Measurements from ENCODE around the gene CTDSP2. TPM values are rescaled to one million over a fixed set of nuclear protein-coding genes. Genes with fewer than 3 reads are reported as not detected.
A peak's percentile ranks its signal among the peaks of the same experiment; 100 is the strongest.

The CTDSP2 gene
- polyA plus RNA-seq, 3 donors, result 59.1 to 148 (median 70.2) TPM

- no peak overlapping the region for H2AFZ ChIP-seq (ENCODE audit: insufficient read depth, low read depth, low read length, poor library complexity, severe bottlenecking)
- H3K9ac ChIP-seq (ENCODE audit: insufficient read depth, low read length, poor library complexity, severe bottlenecking), result no peak overlapping the region
- H3K27ac Mint-ChIP-seq, result no peak overlapping the region
- H3K9me3 Mint-ChIP-seq, result peaks cover 0 to 6% (median 1%) of the 10 kb centered on the region in 7 donors
- no peak overlapping the region for H3K4me2 ChIP-seq (replicated peaks; ENCODE audit: extremely low read depth, low read length, poor library complexity, severe bottlenecking)
- peaks cover 23 to 43% (median 36%) of the 10 kb centered on the region in 3 donors for H3K27me3 Mint-ChIP-seq (ENCODE audit: low read depth in 3 of 3)
- no peak overlapping the region for H3K27ac ChIP-seq (ENCODE audit: low read depth in 1 of 2, low read length in 2 of 2)
- H3K27me3 ChIP-seq (ENCODE audit: control insufficient read depth in 2 of 2, insufficient read depth in 2 of 2, low read length in 2 of 2), result peaks cover 16 to 28% of the 10 kb centered on the region in 2 donors
- no peaks in the 10 kb centered on the region for H3K36me3 ChIP-seq (replicated peaks in 1 of 2; ENCODE audit: control insufficient read depth in 1 of 2, insufficient read depth in 2 of 2, low read length in 2 of 2)
- H3K79me2 ChIP-seq (ENCODE audit: insufficient read depth, low read length), result peaks cover 35% of the 10 kb centered on the region
- H3K4me3 ChIP-seq (replicated peaks in 1 of 3; ENCODE audit: low read depth in 2 of 3, low read length in 3 of 3), result no peak overlapping the region
- no peak overlapping the region for H3K4me3 Mint-ChIP-seq
- no peak for DNase-seq
- H4K20me1 ChIP-seq (ENCODE audit: insufficient read depth, low read length), result peaks cover 76% of the 10 kb centered on the region
- H3K4me1 ChIP-seq (ENCODE audit: control insufficient read depth in 1 of 2, insufficient read depth in 2 of 2, low read length in 2 of 2), result peaks cover 36 to 60% of the 10 kb centered on the region in 2 donors
- peaks cover 0 to 17% of the 10 kb centered on the region in 2 donors for H3K36me3 Mint-ChIP-seq
- no CpG with 5 or more reads among the region's 2 CpGs for WGBS (ENCODE audit: insufficient coverage)
- intact Hi-C loops (cut with micrococcal nuclease), result loop anchor here (5.0 kb wide), 4 partner anchors 67 to 157 kb away; partner anchors contain the start of genes ATP23 (in 1 of the 2), EEF1AKMT3 (in 1 of the 2), METTL1 (in 1 of the 2) and OS9 (in 1 of the 2)
- no peaks in the 10 kb centered on the region for H3K9me3 ChIP-seq (replicated peaks in 1 of 2; ENCODE audit: control insufficient read depth in 1 of 2, insufficient read depth in 1 of 2, low read length in 2 of 2)
- H3K4me1 Mint-ChIP-seq, result peaks cover 57% of the 10 kb centered on the region
- TF ChIP-seq CTCF (IDR thresholded peaks at IDR 0.05), result no peak
Observed at GRCh38 chr12:57849035-57849434, 2.5 kb upstream of the CTDSP2 start.

- intact Hi-C loops (cut with micrococcal nuclease), result loop anchor here (5.0 kb wide), 4 partner anchors 66 to 156 kb away; partner anchors contain the start of genes ATP23 (in 1 of the 2), EEF1AKMT3 (in 1 of the 2), METTL1 (in 1 of the 2) and OS9 (in 1 of the 2)
- peaks cover 23 to 40% (median 31%) of the 10 kb centered on the region in 3 donors for H3K27me3 Mint-ChIP-seq (ENCODE audit: low read depth in 3 of 3)
- H3K27ac Mint-ChIP-seq, result no peak overlapping the region
Observed at GRCh38 chr12:57848208-57848607, 1.7 kb upstream of the CTDSP2 start.

More at GRCh38 chr12:57848208-57848607, 1.7 kb upstream of the CTDSP2 start:
- Mint-ChIP-seq H3K4me3 (peak overlapping the region; percentile 34 to 35), H3K9me3 (peaks cover 0 to 6% (median 1%) of the 10 kb centered on the region in 7 donors), H3K4me1 (peaks cover 58% of the 10 kb centered on the region), H3K36me3 (peaks cover 2 to 15% of the 10 kb centered on the region in 2 donors)
- Histone ChIP-seq H3K4me2 (replicated peaks; ENCODE audit: extremely low read depth, low read length, poor library complexity, severe bottlenecking) (no peak overlapping the region), H2AFZ (ENCODE audit: insufficient read depth, low read depth, low read length, poor library complexity, severe bottlenecking) (no peak overlapping the region), H3K36me3 (replicated peaks in 1 of 2; ENCODE audit: control insufficient read depth in 1 of 2, insufficient read depth in 2 of 2, low read length in 2 of 2) (no peaks in the 10 kb centered on the region), H3K9ac (ENCODE audit: insufficient read depth, low read length, poor library complexity, severe bottlenecking) (no peak overlapping the region), H3K4me3 (replicated peaks in 1 of 3; ENCODE audit: low read depth in 2 of 3, low read length in 3 of 3) (no peak overlapping the region), H4K20me1 (ENCODE audit: insufficient read depth, low read length) (peaks cover 78% of the 10 kb centered on the region), H3K27ac (ENCODE audit: low read depth in 1 of 2, low read length in 2 of 2) (no peak overlapping the region), H3K27me3 (ENCODE audit: control insufficient read depth in 2 of 2, insufficient read depth in 2 of 2, low read length in 2 of 2) (peaks cover 16 to 26% of the 10 kb centered on the region in 2 donors), H3K79me2 (ENCODE audit: insufficient read depth, low read length) (peaks cover 43% of the 10 kb centered on the region), H3K4me1 (ENCODE audit: control insufficient read depth in 1 of 2, insufficient read depth in 2 of 2, low read length in 2 of 2) (peaks cover 42 to 60% of the 10 kb centered on the region in 2 donors), H3K9me3 (replicated peaks in 1 of 2; ENCODE audit: control insufficient read depth in 1 of 2, insufficient read depth in 1 of 2, low read length in 2 of 2) (no peaks in the 10 kb centered on the region)
- TF ChIP-seq CTCF (IDR thresholded peaks at IDR 0.05), result no peak
- WGBS (ENCODE audit: insufficient coverage), result no CpG with 5 or more reads among the region's 3 CpGs
- no peak for DNase-seq
